ENCODE data around the gene PLOD2.

PLOD2 gene

GRCh38 chr3:146160964-146161662 is at the start of gene PLOD2:
Gene PLOD2 (minus strand): TSS chr3:146161184. CDS start chr3:146160989, 195 bp downstream.
- DNase-seq = no peak

- DNase-seq = no peak
Observed at GRCh38 chr3:146209371-146209770, 48.4 kb upstream of the PLOD2 start.

DNA sequence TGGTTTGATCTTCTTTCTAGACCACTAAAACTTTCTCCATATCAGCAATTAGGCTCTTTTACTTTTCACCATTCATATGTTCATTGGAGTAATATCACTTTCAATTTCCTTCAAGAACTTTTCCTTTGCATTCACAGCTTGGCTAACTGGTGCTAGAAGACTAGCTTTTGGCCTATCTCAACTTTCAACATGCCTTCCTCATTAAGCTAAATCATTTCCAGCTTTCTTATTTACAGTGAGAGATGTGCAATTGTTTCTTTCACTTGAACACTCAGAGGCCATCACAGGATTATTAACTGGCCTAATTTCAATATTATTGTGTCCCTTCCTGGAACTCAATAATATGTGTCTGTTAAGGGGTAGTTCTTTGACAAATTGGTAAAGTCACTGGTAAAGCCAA is 42.8 kb upstream of the PLOD2 start:
- no peak for DNase-seq

DNA sequence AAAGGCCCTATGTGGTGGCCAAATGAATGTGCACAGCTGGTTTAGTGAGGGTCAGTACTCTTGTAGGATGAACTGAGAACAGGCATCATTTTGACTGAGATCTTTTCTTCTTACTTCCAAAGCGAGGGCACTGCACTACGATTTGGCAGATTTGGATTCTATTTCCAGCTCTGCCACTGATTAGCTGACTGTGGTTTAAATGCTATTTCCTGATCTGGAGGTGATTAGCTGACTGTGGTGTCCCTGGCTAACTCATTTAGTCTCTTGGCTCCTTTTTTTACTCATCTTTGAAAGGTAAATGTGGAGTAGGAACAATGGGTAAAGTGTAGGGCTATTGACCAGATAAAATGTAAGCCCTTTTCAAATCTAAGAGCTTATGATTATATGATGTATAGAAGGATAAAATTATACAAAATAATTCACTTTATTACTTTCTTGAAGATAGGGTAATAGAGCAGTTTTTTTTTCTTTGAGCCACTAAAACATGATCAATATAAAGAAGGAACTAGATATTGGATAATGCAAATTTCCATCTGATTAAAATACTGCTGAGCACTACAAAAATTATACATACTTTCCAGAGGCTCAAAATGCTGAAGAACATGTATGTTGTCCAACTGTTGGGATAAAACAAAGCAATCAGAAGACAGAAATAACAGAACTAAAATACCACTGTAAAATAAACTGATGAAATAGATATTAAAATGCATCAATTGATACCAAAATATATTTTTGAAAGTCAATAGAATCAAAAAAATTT is 39.7 kb upstream of the PLOD2 start:
- DNase-seq = no peak

DNA sequence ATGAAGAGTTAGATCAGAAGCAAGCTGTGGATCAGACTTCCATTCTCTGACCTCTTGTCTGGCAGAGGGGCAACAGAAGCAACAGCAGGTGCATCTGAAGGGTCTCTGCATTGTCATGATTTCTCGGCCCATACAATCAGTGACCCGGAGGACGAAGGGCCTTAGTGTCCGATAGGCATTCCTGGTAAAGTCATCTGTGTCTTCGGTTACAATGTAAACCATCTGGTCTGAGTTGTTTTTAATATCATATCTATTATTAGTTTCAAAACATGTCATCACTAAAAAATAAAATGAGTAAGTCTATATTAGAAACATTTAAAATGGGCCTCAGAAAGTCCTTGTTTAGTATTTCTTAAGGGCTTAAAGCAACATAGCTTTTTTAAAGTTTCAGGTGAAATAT is 38.8 kb upstream of the PLOD2 start:
- no peak for DNase-seq

- DNase-seq = no peak
Observed at GRCh38 chr3:146196789-146197188, 35.8 kb upstream of the PLOD2 start.

GRCh38 chr3:146195605-146196004 is 34.6 kb upstream of the PLOD2 start:
- DNase-seq = no peak

- no peak for DNase-seq
Observed at GRCh38 chr3:146195030-146195429, 34.0 kb upstream of the PLOD2 start.

DNA sequence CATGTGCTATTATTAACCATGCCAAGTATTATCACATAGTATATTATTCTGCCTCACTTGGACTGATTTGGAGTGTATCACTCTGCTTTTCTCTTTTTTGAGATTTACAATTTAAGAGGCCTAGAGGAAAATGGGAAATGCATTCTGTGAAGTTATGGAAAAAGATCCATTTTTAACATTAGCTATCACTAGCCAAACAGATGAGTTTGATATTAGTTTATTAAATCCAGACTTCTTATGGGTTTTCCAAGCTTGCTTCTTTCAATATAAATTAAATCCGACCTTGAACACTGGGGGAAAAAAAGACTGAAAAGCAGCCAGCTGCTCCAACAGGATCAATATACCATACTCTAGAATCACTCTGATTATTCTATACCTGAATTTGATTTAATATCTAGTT is 30.1 kb upstream of the PLOD2 start:
- no peak for DNase-seq

DNA sequence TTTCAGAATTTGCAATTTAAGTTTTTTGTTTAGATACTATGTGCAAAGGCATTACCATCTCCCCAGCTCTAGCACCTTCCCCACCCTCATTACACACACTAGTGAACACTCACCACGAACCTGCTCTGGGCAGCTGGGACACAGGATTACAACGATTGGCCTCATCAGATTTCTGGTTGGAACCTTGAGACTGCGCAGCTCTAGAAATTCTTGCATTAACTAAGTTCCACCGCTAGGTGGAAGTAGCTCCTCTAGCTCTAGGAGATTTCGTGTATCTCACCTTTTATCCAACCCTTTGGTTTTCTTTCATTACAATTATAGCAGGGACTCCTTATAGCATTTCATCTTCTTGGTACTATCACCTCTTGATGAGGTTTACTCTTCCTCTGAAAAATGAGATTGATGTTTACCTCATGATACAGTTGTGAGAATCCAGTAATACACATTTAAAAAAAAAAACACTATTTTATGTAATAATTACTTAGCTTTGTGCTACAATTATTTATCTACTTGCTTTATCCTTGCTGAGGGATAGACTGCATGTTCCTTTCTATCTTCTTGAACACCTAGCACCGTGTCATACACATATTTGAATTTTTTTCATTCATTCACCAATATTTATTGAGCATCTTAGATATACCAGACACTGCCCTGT is 28.7 kb upstream of the PLOD2 start:
- DNase-seq = peak; percentile 67 to 70

- DNase-seq = peak; percentile 10 to 16
Observed at GRCh38 chr3:146187334-146187950, 26.5 kb upstream of the PLOD2 start.

GRCh38 chr3:146184241-146185015 is 23.4 kb upstream of the PLOD2 start:
- DNase-seq = no peak

DNA sequence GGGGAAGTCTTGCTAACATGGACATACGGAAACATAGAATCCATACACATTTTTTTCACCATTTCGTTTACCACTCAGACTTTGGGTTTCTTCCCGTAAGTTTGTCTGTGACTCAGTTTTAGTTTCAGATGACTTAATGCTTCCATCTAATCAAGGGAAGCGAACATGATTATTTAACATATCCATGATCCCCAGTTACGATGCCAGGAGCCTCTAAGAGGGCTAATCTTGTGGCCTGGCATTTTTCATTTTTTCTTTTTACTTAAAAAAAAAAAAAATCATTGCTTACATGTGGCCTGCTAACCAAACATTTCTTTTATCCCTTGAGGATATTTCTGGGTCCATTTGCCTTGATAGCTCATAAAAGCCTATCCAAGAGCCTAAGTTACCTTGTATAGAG is 20.2 kb upstream of the PLOD2 start:
- no peak for DNase-seq

DNA sequence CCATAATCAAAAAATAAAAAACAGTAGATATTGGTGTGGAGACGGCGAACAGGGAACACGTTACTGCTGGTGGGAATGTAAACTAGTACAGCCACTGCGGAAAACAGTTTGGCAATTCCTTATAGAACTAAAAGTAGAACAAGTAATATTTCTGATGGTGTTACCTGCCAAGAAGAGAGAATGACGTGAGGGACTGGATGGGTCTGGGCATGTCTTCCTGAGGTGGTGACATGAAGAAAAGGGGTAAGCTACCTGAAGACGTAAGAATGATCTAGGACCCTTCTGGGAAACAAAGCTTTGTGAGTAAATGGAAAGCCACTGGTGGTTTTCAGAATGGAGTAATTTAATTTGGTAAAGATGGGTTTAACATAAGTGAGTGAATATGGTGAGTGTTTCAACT is 19.4 kb upstream of the PLOD2 start:
- DNase-seq = no peak

GRCh38 chr3:146178006-146178689 is 17.2 kb upstream of the PLOD2 start:
- no peak for DNase-seq

GRCh38 chr3:146177519-146177918 is 16.5 kb upstream of the PLOD2 start:
- no peak for DNase-seq

GRCh38 chr3:146177072-146177471 is 16.1 kb upstream of the PLOD2 start:
- DNase-seq = no peak

DNA sequence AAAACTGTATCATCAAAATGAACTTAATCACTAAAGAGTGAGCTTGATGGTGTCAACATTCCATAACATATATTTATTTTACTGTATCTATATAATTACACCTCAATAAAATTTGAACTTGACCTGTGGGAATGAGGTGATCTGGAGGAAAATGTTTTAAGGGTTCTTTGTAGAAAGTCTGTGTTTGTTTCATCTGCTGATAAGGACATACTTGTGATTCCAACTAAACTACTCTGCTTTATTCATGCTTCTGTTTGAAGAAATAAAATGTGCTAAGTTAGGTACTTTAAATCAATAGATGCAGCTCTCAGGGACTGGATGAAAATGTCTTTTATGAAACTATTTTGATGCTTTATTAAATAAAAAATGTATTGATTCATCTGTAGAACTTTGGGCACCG is 11.6 kb upstream of the PLOD2 start:
- DNase-seq = no peak

- DNase-seq = no peak
Observed at GRCh38 chr3:146170591-146170990, 9.6 kb upstream of the PLOD2 start.

GRCh38 chr3:146169891-146170290 is 8.9 kb upstream of the PLOD2 start:
- no peak for DNase-seq

DNA sequence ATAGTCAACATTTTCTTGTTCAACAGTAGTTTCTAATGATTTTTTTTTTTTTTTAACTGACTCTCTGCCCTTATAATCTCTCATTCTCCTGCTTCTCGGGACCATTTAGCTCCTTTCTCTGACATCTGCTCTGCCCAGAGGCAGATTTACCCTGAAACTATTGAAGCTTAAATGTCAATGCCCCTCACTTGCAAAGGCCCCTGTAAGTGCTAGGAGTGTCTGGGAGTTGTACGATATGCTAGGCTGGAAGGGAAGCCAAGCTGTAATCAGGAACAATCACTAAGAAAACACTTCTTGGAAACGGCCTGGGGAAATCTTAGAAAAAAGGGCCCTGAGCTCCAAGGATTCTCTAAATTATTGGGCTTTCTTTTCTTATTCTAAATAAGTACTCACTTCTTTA is 5.8 kb upstream of the PLOD2 start:
- no peak for DNase-seq

DNA sequence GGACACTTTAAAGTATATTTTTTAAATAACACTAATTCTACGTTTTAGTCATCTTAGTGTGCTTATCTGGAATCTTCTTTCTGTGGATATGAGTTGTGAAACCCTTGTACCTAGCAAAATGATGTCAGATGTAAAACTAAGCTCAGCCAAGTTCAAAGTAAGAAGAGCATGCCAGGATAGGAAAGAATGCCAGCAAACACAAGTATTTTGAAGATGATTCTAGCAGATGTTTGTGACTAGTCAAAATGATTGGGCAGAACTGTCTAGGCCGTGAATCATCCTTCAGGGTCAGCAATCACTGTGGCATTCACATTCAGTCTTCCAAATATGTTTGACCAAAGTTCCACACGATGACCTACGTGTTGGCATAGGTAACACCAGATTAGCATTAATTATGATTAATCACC is 5.4 kb upstream of the PLOD2 start:
- DNase-seq = no peak

Measured in AML-193 (cell line).